HEK293T (cell line): ENCODE measurements around the gene RASSF3.

Experiments used
- CTCF ChIA-PET: fragments of 350-600 bp; formaldehyde crosslinking; extraction: SDS; loops from one replicate; lab custom pipeline; 2021; ENCODE audit warnings: antibody characterized with exemption, inconsistent platforms; lab: Yijun Ruan, JAX
- POLR2A ChIA-PET: fragments of 350-600 bp; formaldehyde crosslinking; extraction: SDS; loops from one replicate; lab custom pipeline; 2020; ENCODE audit warnings: antibody characterized with exemption, inconsistent platforms; lab: Yijun Ruan, JAX
- DNase-seq: peaks from one replicate; pipeline ENCODE4 v3.0.0; 2012; ENCODE audit warnings: mixed read lengths; ENCODE audit errors: extremely low spot score
- ARNT ChIP-seq: fragments of 450-650 bp; IDR thresholded peaks from 2 replicates; pipeline ENCODE4 v1.6.1; 2017; ENCODE audit warnings: mild to moderate bottlenecking
- BHLHE40 ChIP-seq: fragments of 450-650 bp; IDR thresholded peaks from 2 replicates; pipeline ENCODE4 v1.6.1; 2016; ENCODE audit warnings: mild to moderate bottlenecking, moderate library complexity, borderline replicate concordance
- CTBP1 ChIP-seq: fragments of 450-650 bp; IDR thresholded peaks from 2 replicates; pipeline ENCODE4 v1.6.1; 2016; ENCODE audit warnings: borderline replicate concordance
- ELF4 ChIP-seq: fragments of 450-650 bp; IDR thresholded peaks from 2 replicates; pipeline ENCODE4 v1.6.1; 2017; ENCODE audit warnings: antibody characterized with exemption
- FOXA1 ChIP-seq: fragments of 450-650 bp; IDR thresholded peaks from 2 replicates; pipeline ENCODE4 v1.6.1; 2016; ENCODE audit warnings: mild to moderate bottlenecking
- FOXK2 ChIP-seq: fragments of 450-650 bp; IDR thresholded peaks from 2 replicates; pipeline ENCODE4 v1.6.1; 2016; ENCODE audit warnings: mild to moderate bottlenecking
- FOXM1 ChIP-seq: fragments of 450-650 bp; IDR thresholded peaks from 2 replicates; pipeline ENCODE4 v1.6.1; 2017; ENCODE audit warnings: mild to moderate bottlenecking, borderline replicate concordance
- HDGF ChIP-seq: fragments of 450-650 bp; IDR thresholded peaks from 2 replicates; pipeline ENCODE4 v1.6.1; 2017; ENCODE audit warnings: antibody characterized with exemption, borderline replicate concordance
- L3MBTL2 ChIP-seq: fragments of 450-650 bp; conservative IDR thresholded peaks from 2 replicates; pipeline ENCODE4 v1.6.1; 2016; ENCODE audit warnings: mild to moderate bottlenecking
- LEF1 ChIP-seq: fragments of 450-650 bp; IDR thresholded peaks from 2 replicates; pipeline ENCODE4 v1.6.1; 2017; ENCODE audit warnings: mild to moderate bottlenecking, borderline replicate concordance
- NFRKB ChIP-seq: fragments of 450-650 bp; IDR thresholded peaks from 2 replicates; pipeline ENCODE4 v1.6.1; 2016; ENCODE audit warnings: mild to moderate bottlenecking, moderate library complexity
- PKNOX1 ChIP-seq: fragments of 450-650 bp; IDR thresholded peaks from 2 replicates; pipeline ENCODE4 v1.6.1; 2016
- SP1 ChIP-seq: fragments of 450-650 bp; IDR thresholded peaks from 2 replicates; pipeline ENCODE4 v1.6.1; 2017
- SUZ12 ChIP-seq: fragments of 450-650 bp; IDR thresholded peaks from 2 replicates; pipeline ENCODE4 v1.6.1; 2016; ENCODE audit warnings: mild to moderate bottlenecking
- TARDBP ChIP-seq: fragments of 450-650 bp; IDR thresholded peaks from 2 replicates; pipeline ENCODE4 v1.6.1; 2016
- ZNF384 ChIP-seq: fragments of 450-650 bp; IDR thresholded peaks from 2 replicates; pipeline ENCODE4 v1.6.1; 2016

The RASSF3 gene

GRCh38 chr12:64740646-64741045, 130.4 kb downstream of the RASSF3 start:
- DNase-seq = no peak
- POLR2A ChIA-PET = no interaction called here
- TF ChIP-seq HDGF (no peak), FOXM1 (no peak), CTBP1 (no peak), FOXA1 (no peak), SUZ12 (no peak), ZNF384 (no peak), FOXK2 (no peak), BHLHE40 (no peak), L3MBTL2 (no peak), SP1 (no peak), PKNOX1 (no peak), TARDBP (no peak), ELF4 (no peak), ARNT (no peak), NFRKB (no peak), LEF1 (no peak)
- CTCF ChIA-PET = no interaction called here

GRCh38 chr12:64742416-64742815, 132.1 kb downstream of the RASSF3 start:
- TF ChIP-seq FOXA1 = no peak
- POLR2A ChIA-PET = no interaction called here
- DNase-seq = no peak
- CTCF ChIA-PET = no interaction called here

GRCh38 chr12:64743206-64743605, 132.9 kb downstream of the RASSF3 start:
- no peak for DNase-seq
- CTCF ChIA-PET = no interaction called here
- TF ChIP-seq NFRKB (no peak), CTBP1 (no peak), SUZ12 (no peak), ARNT (no peak), SP1 (no peak), ELF4 (no peak)
- POLR2A ChIA-PET = no interaction called here

GRCh38 chr12:64744422-64745258, 134.3 kb downstream of the RASSF3 start:
- DNase-seq = no peak
- ChIA-PET CTCF (no interaction called here), POLR2A (no interaction called here)
- TF ChIP-seq ZNF384 (0 out of 2 replicates have a peak, but pooled peaks have one; percentile 19), FOXA1 (no peak)

- CTCF ChIA-PET = no interaction called here
- POLR2A ChIA-PET = no interaction called here
- DNase-seq = no peak
- no peak for TF ChIP-seq CTBP1
- TF ChIP-seq BHLHE40 = no peak
- TF ChIP-seq PKNOX1 = no peak
- no peak for TF ChIP-seq HDGF
- TF ChIP-seq NFRKB = no peak
- no peak for TF ChIP-seq L3MBTL2
- no peak for TF ChIP-seq SUZ12
- TF ChIP-seq ELF4 = no peak
- TF ChIP-seq FOXK2 = no peak
- no peak for TF ChIP-seq SP1
- no peak for TF ChIP-seq ZNF384
- TF ChIP-seq TARDBP = no peak
- TF ChIP-seq LEF1 = no peak
- TF ChIP-seq FOXA1 = no peak
These were observed 135.0 kb downstream of the RASSF3 start for GRCh38 chr12:64745259-64745807.

GRCh38 chr12:64745980-64746379, 135.7 kb downstream of the RASSF3 start:
- ChIA-PET POLR2A (no interaction called here), CTCF (no interaction called here)
- no peak for DNase-seq
- TF ChIP-seq FOXK2 = no peak
- no peak for TF ChIP-seq SUZ12
- no peak for TF ChIP-seq HDGF
- no peak for TF ChIP-seq SP1
- TF ChIP-seq TARDBP = no peak
- no peak for TF ChIP-seq ELF4
- no peak for TF ChIP-seq BHLHE40
- no peak for TF ChIP-seq ARNT
- TF ChIP-seq NFRKB = no peak
- TF ChIP-seq FOXM1 = no peak
- TF ChIP-seq ZNF384 = no peak
- TF ChIP-seq L3MBTL2 = no peak
- no peak for TF ChIP-seq CTBP1
- TF ChIP-seq FOXA1 = no peak

- ChIA-PET POLR2A (no interaction called here), CTCF (no interaction called here)
- TF ChIP-seq LEF1 = no peak
- no peak for TF ChIP-seq CTBP1
- no peak for TF ChIP-seq FOXM1
- no peak for DNase-seq
These were observed 136.4 kb downstream of the RASSF3 start for GRCh38 chr12:64746663-64747062.
